GM18520 (cell line): Measurements from ENCODE around the gene SLC10A4.

Experiments used
- ATAC-seq: cut with Tn5 transposase; IDR thresholded peaks from one replicate; pipeline ENCODE4 v1.9.1; 2021; ENCODE audit not compliant: unreplicated experiment

Gene SLC10A4

GRCh38 chr4:48489683-48490011 is 6.5 kb downstream of the SLC10A4 start:
- no peak for ATAC-seq

- no peak for ATAC-seq
Observed at GRCh38 chr4:48490012-48490679, 7.0 kb downstream of the SLC10A4 start, which contains the start of gene ZAR1. TSS of gene ZAR1 (plus strand) at chr4:48490252. CDS start at chr4:48490292, 40 bp downstream.

GRCh38 chr4:48490680-48491513 is 7.8 kb downstream of the SLC10A4 start:
- no peak for ATAC-seq

GRCh38 chr4:48491514-48492176 is 8.5 kb downstream of the SLC10A4 start:
- no peak for ATAC-seq

- ATAC-seq: no peak
Observed at GRCh38 chr4:48493452-48494100, 10.4 kb downstream of the SLC10A4 start.

GRCh38 chr4:48495941-48496340 is 12.8 kb downstream of the SLC10A4 start:
- no peak for ATAC-seq

GRCh38 chr4:48498895-48499294 is 15.8 kb downstream of the SLC10A4 start:
- ATAC-seq: no peak

- peak; percentile 71 for ATAC-seq
Observed at GRCh38 chr4:48499551-48500066, 16.5 kb downstream of the SLC10A4 start.

GRCh38 chr4:48503233-48504025 is 20.3 kb downstream of the SLC10A4 start:
- no peak for ATAC-seq

- ATAC-seq: no peak
Observed at GRCh38 chr4:48504026-48504330, 20.8 kb downstream of the SLC10A4 start.

- ATAC-seq: no peak
Observed at GRCh38 chr4:48504352-48504751, 21.2 kb downstream of the SLC10A4 start.

- no peak for ATAC-seq
Observed at GRCh38 chr4:48506716-48507115, 23.6 kb downstream of the SLC10A4 start.

- ATAC-seq: no peak
Observed at GRCh38 chr4:48509543-48509942, 26.4 kb downstream of the SLC10A4 start.

- no peak for ATAC-seq
Observed at GRCh38 chr4:48518143-48518542, 35.0 kb downstream of the SLC10A4 start.

GRCh38 chr4:48526406-48526805 is 43.3 kb downstream of the SLC10A4 start:
- ATAC-seq: no peak

GRCh38 chr4:48538358-48538757 is 55.2 kb downstream of the SLC10A4 start:
- ATAC-seq: no peak
